Stimulated activated naive CD8-positive, alpha-beta T cell treated with anti-CD3 and anti-CD28 coated beads, Interleukin-15, Interleukin-2, amounts not matched to agents 100 ng/mL and 50 ng/mL, for 24 hours (primary cell): ENCODE data around the gene CLSTN2.

Experiments
- H3K27ac Mint-ChIP-seq: one replicate; pipeline ENCODE4 v1.8.0; 2021; ENCODE audit warnings: mild to moderate bottlenecking, mixed read lengths
- H3K27me3 Mint-ChIP-seq: one replicate; pipeline ENCODE4 v1.8.0; 2021; ENCODE audit warnings: mixed read lengths
- H3K36me3 Mint-ChIP-seq: one replicate; pipeline ENCODE4 v1.8.0; 2021; ENCODE audit warnings: low read depth, mixed read lengths
- H3K4me1 Mint-ChIP-seq: one replicate; pipeline ENCODE4 v1.8.0; 2021; ENCODE audit warnings: low read depth, mixed read lengths
- H3K4me3 Mint-ChIP-seq: one replicate; pipeline ENCODE4 v1.8.0; 2021; ENCODE audit warnings: mild to moderate bottlenecking, mixed read lengths
- H3K9me3 Mint-ChIP-seq: one replicate; pipeline ENCODE4 v1.8.0; 2021; ENCODE audit warnings: mixed read lengths

CLSTN2 gene

GRCh38 chr3:140505876-140506275 is 570.9 kb downstream of the CLSTN2 start:
- no peak overlapping the region for H3K27ac Mint-ChIP-seq

GRCh38 chr3:140508550-140508949 is 573.6 kb downstream of the CLSTN2 start:
- Mint-ChIP-seq H3K36me3 (no peaks in the 10 kb centered on the region), H3K4me3 (no peak overlapping the region), H3K27me3 (peaks cover 38% of the 10 kb centered on the region), H3K4me1 (no peaks in the 10 kb centered on the region), H3K27ac (no peak overlapping the region), H3K9me3 (peaks cover 4% of the 10 kb centered on the region)

More at GRCh38 chr3:140505876-140506275, 570.9 kb downstream of the CLSTN2 start:
- Mint-ChIP-seq H3K4me3 (no peak overlapping the region), H3K9me3 (no peaks in the 10 kb centered on the region), H3K27me3 (peaks cover 27% of the 10 kb centered on the region), H3K36me3 (no peaks in the 10 kb centered on the region), H3K4me1 (no peaks in the 10 kb centered on the region)

GRCh38 chr3:140509534-140509933 is 574.5 kb downstream of the CLSTN2 start:
- Mint-ChIP-seq H3K4me1 (no peaks in the 10 kb centered on the region), H3K27me3 (peaks cover 38% of the 10 kb centered on the region), H3K9me3 (peaks cover 4% of the 10 kb centered on the region), H3K27ac (no peak overlapping the region), H3K36me3 (no peaks in the 10 kb centered on the region), H3K4me3 (no peak overlapping the region)

GRCh38 chr3:140510303-140510861 is 575.4 kb downstream of the CLSTN2 start:
- Mint-ChIP-seq H3K27ac (no peak overlapping the region), H3K9me3 (peaks cover 4% of the 10 kb centered on the region), H3K27me3 (peaks cover 38% of the 10 kb centered on the region), H3K4me3 (no peak overlapping the region), H3K4me1 (no peaks in the 10 kb centered on the region), H3K36me3 (no peaks in the 10 kb centered on the region)

- H3K4me1 Mint-ChIP-seq, result no peaks in the 10 kb centered on the region
- H3K27me3 Mint-ChIP-seq, result peaks cover 25% of the 10 kb centered on the region
- H3K27ac Mint-ChIP-seq, result no peak overlapping the region
- no peak overlapping the region for H3K4me3 Mint-ChIP-seq
- peaks cover 21% of the 10 kb centered on the region for H3K9me3 Mint-ChIP-seq
- no peaks in the 10 kb centered on the region for H3K36me3 Mint-ChIP-seq
These were observed 586.9 kb downstream of the CLSTN2 start for GRCh38 chr3:140521751-140522445.

- Mint-ChIP-seq H3K4me3 (no peak overlapping the region), H3K27ac (no peak overlapping the region)
These were observed 587.8 kb downstream of the CLSTN2 start for GRCh38 chr3:140522653-140523380.

GRCh38 chr3:140523600-140523999 is 588.6 kb downstream of the CLSTN2 start:
- Mint-ChIP-seq H3K4me3 (no peak overlapping the region), H3K9me3 (peaks cover 17% of the 10 kb centered on the region)

More at GRCh38 chr3:140522653-140523380, 587.8 kb downstream of the CLSTN2 start:
- H3K9me3 Mint-ChIP-seq, result peaks cover 17% of the 10 kb centered on the region
- peaks cover 21% of the 10 kb centered on the region for H3K27me3 Mint-ChIP-seq
- H3K36me3 Mint-ChIP-seq, result no peaks in the 10 kb centered on the region
- no peaks in the 10 kb centered on the region for H3K4me1 Mint-ChIP-seq

GRCh38 chr3:140527156-140527555 is 592.2 kb downstream of the CLSTN2 start:
- Mint-ChIP-seq H3K9me3 (peaks cover 9% of the 10 kb centered on the region), H3K4me1 (no peaks in the 10 kb centered on the region), H3K4me3 (no peak overlapping the region), H3K27me3 (peaks cover 11% of the 10 kb centered on the region), H3K27ac (no peak overlapping the region), H3K36me3 (no peaks in the 10 kb centered on the region)

More at GRCh38 chr3:140523600-140523999, 588.6 kb downstream of the CLSTN2 start:
- no peaks in the 10 kb centered on the region for H3K4me1 Mint-ChIP-seq
- H3K27me3 Mint-ChIP-seq, result peaks cover 21% of the 10 kb centered on the region
- no peak overlapping the region for H3K27ac Mint-ChIP-seq
- H3K36me3 Mint-ChIP-seq, result no peaks in the 10 kb centered on the region

- peaks cover 9% of the 10 kb centered on the region for H3K9me3 Mint-ChIP-seq
- H3K4me1 Mint-ChIP-seq, result no peaks in the 10 kb centered on the region
- peaks cover 4% of the 10 kb centered on the region for H3K27me3 Mint-ChIP-seq
- H3K27ac Mint-ChIP-seq, result no peak overlapping the region
- H3K36me3 Mint-ChIP-seq, result no peaks in the 10 kb centered on the region
- no peak overlapping the region for H3K4me3 Mint-ChIP-seq
These were observed 594.1 kb downstream of the CLSTN2 start for GRCh38 chr3:140529096-140529495.

GRCh38 chr3:140529558-140529957 is 594.6 kb downstream of the CLSTN2 start:
- Mint-ChIP-seq H3K9me3 (peaks cover 9% of the 10 kb centered on the region), H3K36me3 (no peaks in the 10 kb centered on the region), H3K27ac (no peak overlapping the region), H3K4me3 (no peak overlapping the region), H3K4me1 (no peaks in the 10 kb centered on the region), H3K27me3 (peaks cover under 1% of the 10 kb centered on the region)

- H3K27ac Mint-ChIP-seq, result no peak overlapping the region
These were observed 595.1 kb downstream of the CLSTN2 start for GRCh38 chr3:140530131-140530530.

GRCh38 chr3:140530603-140531002 is 595.6 kb downstream of the CLSTN2 start:
- Mint-ChIP-seq H3K27ac (no peak overlapping the region), H3K4me3 (no peak overlapping the region), H3K4me1 (no peaks in the 10 kb centered on the region), H3K9me3 (peaks cover 7% of the 10 kb centered on the region), H3K36me3 (no peaks in the 10 kb centered on the region), H3K27me3 (no peaks in the 10 kb centered on the region)

More at GRCh38 chr3:140530131-140530530, 595.1 kb downstream of the CLSTN2 start:
- no peak overlapping the region for H3K4me3 Mint-ChIP-seq
- H3K27me3 Mint-ChIP-seq, result no peaks in the 10 kb centered on the region
- H3K4me1 Mint-ChIP-seq, result no peaks in the 10 kb centered on the region
- peaks cover 8% of the 10 kb centered on the region for H3K9me3 Mint-ChIP-seq
- H3K36me3 Mint-ChIP-seq, result no peaks in the 10 kb centered on the region

- Mint-ChIP-seq H3K36me3 (no peaks in the 10 kb centered on the region), H3K9me3 (peaks cover 7% of the 10 kb centered on the region), H3K4me1 (no peaks in the 10 kb centered on the region), H3K27me3 (no peaks in the 10 kb centered on the region), H3K4me3 (no peak overlapping the region), H3K27ac (no peak overlapping the region)
These were observed 597.9 kb downstream of the CLSTN2 start for GRCh38 chr3:140532793-140533330.

- peaks cover 7% of the 10 kb centered on the region for H3K9me3 Mint-ChIP-seq
- H3K27ac Mint-ChIP-seq, result no peak overlapping the region
- no peaks in the 10 kb centered on the region for H3K4me1 Mint-ChIP-seq
- H3K4me3 Mint-ChIP-seq, result no peak overlapping the region
- no peaks in the 10 kb centered on the region for H3K36me3 Mint-ChIP-seq
- H3K27me3 Mint-ChIP-seq, result no peaks in the 10 kb centered on the region
These were observed 602.1 kb downstream of the CLSTN2 start for GRCh38 chr3:140536926-140537726.
